NB4 (cell line): ENCODE data around the gene CFAP57.

Experiments used
- TF ChIP-seq, protein P1 (sequence below): IDR thresholded peaks from 2 replicates; pipeline ENCODE4 v1.6.1; 2011; ENCODE audit warnings: low read depth, low read length
- TF ChIP-seq, protein P2 (sequence below): IDR thresholded peaks from one replicate; pipeline ENCODE4 v1.5.1; 2012; ENCODE audit warnings: low read depth, low read length

DNA sequence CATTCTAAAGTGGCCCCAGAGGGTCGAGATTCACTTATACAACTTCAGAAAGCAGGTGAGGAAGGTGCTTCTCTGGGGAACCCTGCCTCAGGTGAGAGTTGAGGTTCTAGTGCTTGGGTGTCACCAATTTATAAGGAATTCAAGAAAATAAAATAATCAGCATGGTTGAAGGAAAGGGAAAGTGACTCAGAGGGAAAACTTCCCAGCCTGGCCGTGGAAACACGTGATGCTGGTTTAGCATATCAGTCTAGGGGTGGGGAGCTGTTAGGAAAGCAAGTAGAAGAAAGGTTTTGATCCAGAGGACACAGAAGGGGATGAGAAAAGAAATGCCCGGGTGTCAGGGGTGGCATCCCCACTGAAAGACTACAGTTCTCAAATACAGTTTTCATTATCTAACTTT is 59.9 kb downstream of the CFAP57 start:
- TF ChIP-seq, protein P1, sequence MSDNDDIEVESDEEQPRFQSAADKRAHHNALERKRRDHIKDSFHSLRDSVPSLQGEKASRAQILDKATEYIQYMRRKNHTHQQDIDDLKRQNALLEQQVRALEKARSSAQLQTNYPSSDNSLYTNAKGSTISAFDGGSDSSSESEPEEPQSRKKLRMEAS: no peak
- TF ChIP-seq, protein P2, sequence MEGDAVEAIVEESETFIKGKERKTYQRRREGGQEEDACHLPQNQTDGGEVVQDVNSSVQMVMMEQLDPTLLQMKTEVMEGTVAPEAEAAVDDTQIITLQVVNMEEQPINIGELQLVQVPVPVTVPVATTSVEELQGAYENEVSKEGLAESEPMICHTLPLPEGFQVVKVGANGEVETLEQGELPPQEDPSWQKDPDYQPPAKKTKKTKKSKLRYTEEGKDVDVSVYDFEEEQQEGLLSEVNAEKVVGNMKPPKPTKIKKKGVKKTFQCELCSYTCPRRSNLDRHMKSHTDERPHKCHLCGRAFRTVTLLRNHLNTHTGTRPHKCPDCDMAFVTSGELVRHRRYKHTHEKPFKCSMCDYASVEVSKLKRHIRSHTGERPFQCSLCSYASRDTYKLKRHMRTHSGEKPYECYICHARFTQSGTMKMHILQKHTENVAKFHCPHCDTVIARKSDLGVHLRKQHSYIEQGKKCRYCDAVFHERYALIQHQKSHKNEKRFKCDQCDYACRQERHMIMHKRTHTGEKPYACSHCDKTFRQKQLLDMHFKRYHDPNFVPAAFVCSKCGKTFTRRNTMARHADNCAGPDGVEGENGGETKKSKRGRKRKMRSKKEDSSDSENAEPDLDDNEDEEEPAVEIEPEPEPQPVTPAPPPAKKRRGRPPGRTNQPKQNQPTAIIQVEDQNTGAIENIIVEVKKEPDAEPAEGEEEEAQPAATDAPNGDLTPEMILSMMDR: no peak
